Measurements from ENCODE around the gene MDFI. TPM values are rescaled to one million over a fixed set of nuclear protein-coding genes. Genes with fewer than 3 reads are reported as not detected.

MDFI gene
- total RNA-seq, 1 donor from 2014 or later, result 94.5 TPM

GRCh38 chr6:41656002-41656691 is 17.9 kb downstream of the MDFI start:
- TF ChIP-seq, protein P1, sequence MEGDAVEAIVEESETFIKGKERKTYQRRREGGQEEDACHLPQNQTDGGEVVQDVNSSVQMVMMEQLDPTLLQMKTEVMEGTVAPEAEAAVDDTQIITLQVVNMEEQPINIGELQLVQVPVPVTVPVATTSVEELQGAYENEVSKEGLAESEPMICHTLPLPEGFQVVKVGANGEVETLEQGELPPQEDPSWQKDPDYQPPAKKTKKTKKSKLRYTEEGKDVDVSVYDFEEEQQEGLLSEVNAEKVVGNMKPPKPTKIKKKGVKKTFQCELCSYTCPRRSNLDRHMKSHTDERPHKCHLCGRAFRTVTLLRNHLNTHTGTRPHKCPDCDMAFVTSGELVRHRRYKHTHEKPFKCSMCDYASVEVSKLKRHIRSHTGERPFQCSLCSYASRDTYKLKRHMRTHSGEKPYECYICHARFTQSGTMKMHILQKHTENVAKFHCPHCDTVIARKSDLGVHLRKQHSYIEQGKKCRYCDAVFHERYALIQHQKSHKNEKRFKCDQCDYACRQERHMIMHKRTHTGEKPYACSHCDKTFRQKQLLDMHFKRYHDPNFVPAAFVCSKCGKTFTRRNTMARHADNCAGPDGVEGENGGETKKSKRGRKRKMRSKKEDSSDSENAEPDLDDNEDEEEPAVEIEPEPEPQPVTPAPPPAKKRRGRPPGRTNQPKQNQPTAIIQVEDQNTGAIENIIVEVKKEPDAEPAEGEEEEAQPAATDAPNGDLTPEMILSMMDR (conservative IDR thresholded peaks at IDR 0.05), result no peak
- H3K4me1 Mint-ChIP-seq (ENCODE audit: unreplicated experiment), result peaks cover 62% of the 10 kb centered on the region
- DNase-seq (ENCODE audit: extremely low spot score, unreplicated experiment), result no peak
- peak overlapping the region; percentile 44 for H3K27ac Mint-ChIP-seq
- peaks cover 8% of the 10 kb centered on the region for H3K36me3 Mint-ChIP-seq
- H3K9me3 Mint-ChIP-seq, result no peaks in the 10 kb centered on the region
- H3K4me3 Mint-ChIP-seq, result peak overlapping the region; percentile 69
- H3K27me3 Mint-ChIP-seq, result peaks cover 6% of the 10 kb centered on the region

DNA sequence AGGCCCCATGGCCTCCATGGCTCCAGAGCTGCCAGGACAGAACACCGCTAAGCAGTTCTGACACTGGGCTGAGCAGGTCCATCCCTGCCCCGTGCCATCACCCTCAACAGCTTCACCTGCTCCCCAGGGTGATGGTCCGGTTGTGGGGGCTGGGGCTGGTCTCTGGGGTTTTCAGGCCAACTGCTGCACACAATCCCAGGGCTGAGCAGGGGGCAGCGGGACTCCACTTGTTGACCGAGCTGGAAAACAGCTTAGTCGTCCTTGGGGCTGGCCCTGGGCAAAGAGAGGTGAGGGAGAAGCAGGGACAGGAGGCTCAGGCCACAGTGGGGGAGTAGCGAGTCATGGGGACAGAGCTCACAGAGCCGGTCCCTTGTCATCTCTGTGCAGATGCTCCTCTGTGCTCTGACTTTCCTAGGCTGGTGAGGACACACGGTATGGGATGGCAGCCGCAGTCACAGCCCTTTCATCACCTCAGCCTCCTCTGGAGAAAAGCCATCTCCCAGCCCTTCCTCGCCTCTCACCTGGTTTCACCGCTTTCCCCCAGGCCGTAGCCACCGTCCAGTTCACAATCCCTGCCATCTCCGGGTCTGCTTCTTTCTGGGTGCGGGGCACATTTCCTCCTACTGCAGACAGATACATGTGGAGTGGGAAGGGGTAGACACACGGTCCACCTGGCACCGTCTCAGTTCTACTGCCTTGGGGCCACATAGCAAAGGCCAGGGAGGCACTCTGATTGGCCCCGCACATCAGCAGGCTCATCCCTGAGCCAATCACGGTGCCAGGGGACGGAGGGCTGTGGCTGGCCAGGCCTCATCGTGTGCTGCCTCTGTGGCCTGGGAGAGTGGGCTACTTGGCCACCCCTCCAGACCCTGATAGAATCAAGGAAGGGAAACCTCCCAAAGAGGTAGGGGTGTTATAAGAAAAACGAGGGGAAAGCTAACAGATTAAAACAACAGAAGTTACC is 19.1 kb downstream of the MDFI start:
- TF ChIP-seq, protein P1 (conservative IDR thresholded peaks at IDR 0.05), result no peak
- no peak for DNase-seq (ENCODE audit: extremely low spot score, unreplicated experiment)
- Mint-ChIP-seq H3K9me3 (no peaks in the 10 kb centered on the region), H3K27ac (peak overlapping the region; percentile 46), H3K4me1 (ENCODE audit: unreplicated experiment) (peaks cover 51% of the 10 kb centered on the region), H3K4me3 (no peak overlapping the region), H3K36me3 (no peaks in the 10 kb centered on the region), H3K27me3 (peaks cover 17% of the 10 kb centered on the region)

DNA sequence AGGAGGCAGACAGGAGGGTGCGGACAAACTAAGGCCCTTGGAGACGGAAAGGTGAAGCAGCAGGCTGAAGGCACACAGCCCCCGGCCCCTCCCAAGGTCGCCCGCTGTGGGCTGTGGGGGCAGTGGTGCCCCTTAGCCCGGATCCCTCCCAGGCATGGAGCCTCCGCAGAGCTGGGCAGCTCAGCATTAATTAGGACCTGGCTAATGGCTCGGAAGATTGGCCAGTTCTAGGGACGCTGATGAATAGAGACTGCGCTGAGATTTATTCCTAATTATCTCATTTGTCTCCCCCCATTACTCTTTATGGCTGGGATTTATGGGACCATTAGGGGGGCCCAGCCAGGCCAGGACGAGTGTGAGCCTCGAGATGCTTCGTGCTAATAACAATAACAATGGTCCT is 20.4 kb downstream of the MDFI start:
- Mint-ChIP-seq H3K36me3 (no peaks in the 10 kb centered on the region), H3K4me1 (ENCODE audit: unreplicated experiment) (peaks cover 52% of the 10 kb centered on the region), H3K4me3 (no peak overlapping the region), H3K9me3 (no peaks in the 10 kb centered on the region), H3K27me3 (peaks cover 21% of the 10 kb centered on the region), H3K27ac (no peak overlapping the region)
- no peak for DNase-seq (ENCODE audit: extremely low spot score, unreplicated experiment)
- TF ChIP-seq, protein P1 (conservative IDR thresholded peaks at IDR 0.05), result no peak

- no peak overlapping the region for H3K4me3 Mint-ChIP-seq
- TF ChIP-seq, protein P1 (conservative IDR thresholded peaks at IDR 0.05), result no peak
These were observed 21.7 kb downstream of the MDFI start for GRCh38 chr6:41659935-41660334.

GRCh38 chr6:41663568-41663967 is 25.3 kb downstream of the MDFI start:
- DNase-seq (ENCODE audit: extremely low spot score, unreplicated experiment), result no peak
- H3K4me1 Mint-ChIP-seq (ENCODE audit: unreplicated experiment), result peaks cover 14% of the 10 kb centered on the region
- H3K27me3 Mint-ChIP-seq, result peaks cover 24% of the 10 kb centered on the region
- TF ChIP-seq, protein P1 (conservative IDR thresholded peaks at IDR 0.05), result no peak
- no peaks in the 10 kb centered on the region for H3K36me3 Mint-ChIP-seq
- H3K27ac Mint-ChIP-seq, result no peak overlapping the region
- H3K9me3 Mint-ChIP-seq, result no peaks in the 10 kb centered on the region
- no peak overlapping the region for H3K4me3 Mint-ChIP-seq

More at GRCh38 chr6:41659935-41660334, 21.7 kb downstream of the MDFI start:
- Mint-ChIP-seq H3K4me1 (ENCODE audit: unreplicated experiment) (peaks cover 49% of the 10 kb centered on the region), H3K9me3 (no peaks in the 10 kb centered on the region), H3K27ac (no peak overlapping the region), H3K27me3 (peaks cover 21% of the 10 kb centered on the region), H3K36me3 (no peaks in the 10 kb centered on the region)
- no peak for DNase-seq (ENCODE audit: extremely low spot score, unreplicated experiment)
